Fibroblast of the aortic adventitia (primary cell): ENCODE results near the gene MYH7. TPM values are rescaled to one million over a fixed set of nuclear protein-coding genes. Genes with fewer than 3 reads are reported as not detected.
"Not testable (repeated sequence)": the region's sequence is repeated elsewhere in the genome, so short reads cannot be mapped to it uniquely, and the experiment has no call there.

ENCODE experiments used
- DNase-seq: peaks from one replicate; pipeline ENCODE4 v3.0.0-alpha.2; 2010; ENCODE audit warnings: low read depth
- H3K4me3 ChIP-seq: 2 replicates; pipeline ENCODE4 v1.5.1; 2011; ENCODE audit warnings: low read depth, mild to moderate bottlenecking, control low read depth, low read length, moderate library complexity
- CTCF ChIP-seq: IDR thresholded peaks from 2 replicates; pipeline ENCODE4 v1.5.1; 2011; ENCODE audit warnings: mild to moderate bottlenecking, low read length, control low read depth, inconsistent platforms; ENCODE audit not compliant: insufficient read depth
- total RNA-seq: library from RNA; depleted of rRNA; stranded (reverse); fragments of >200 nt; gene quantifications from 2 replicates; pipeline ENCODE4 v1.2.3, GENCODE V29; 2012; ENCODE audit warnings: low replicate concordance

The MYH7 gene
- total RNA-seq, 1 donor = not detected

GRCh38 chr14:23402296-23403138 is 32.9 kb downstream of the MYH7 start:
- DNase-seq = no peak
- H3K4me3 ChIP-seq = no peak overlapping the region
- TF ChIP-seq CTCF = no peak

- no peak for TF ChIP-seq CTCF
- no peak for DNase-seq
- no peak overlapping the region for H3K4me3 ChIP-seq
Measured at GRCh38 chr14:23401291-23401690, 34.2 kb downstream of the MYH7 start.

- DNase-seq, H3K4me3 ChIP-seq: not testable (repeated sequence)
Measured at GRCh38 chr14:23400496-23401149, 34.8 kb downstream of the MYH7 start.

- no peak for DNase-seq
- no peak for TF ChIP-seq CTCF
- no peak overlapping the region for H3K4me3 ChIP-seq
Measured at GRCh38 chr14:23399591-23399990, 35.9 kb downstream of the MYH7 start.

GRCh38 chr14:23399136-23399535 is 36.3 kb downstream of the MYH7 start:
- TF ChIP-seq CTCF = no peak
- H3K4me3 ChIP-seq = no peak overlapping the region
- DNase-seq = no peak

- no peak overlapping the region for H3K4me3 ChIP-seq
- DNase-seq = no peak
- TF ChIP-seq CTCF = no peak
Measured at GRCh38 chr14:23398348-23398747, 37.1 kb downstream of the MYH7 start.

GRCh38 chr14:23396781-23397407 is 38.6 kb downstream of the MYH7 start:
- TF ChIP-seq CTCF = no peak
- DNase-seq = no peak
- H3K4me3 ChIP-seq = no peak overlapping the region
